HepG2 (cell line): ENCODE results near the gene NAPSA. TPM values are rescaled to one million over a fixed set of nuclear protein-coding genes. Genes with fewer than 3 reads are reported as not detected.

Experiments used
- TEAD2 ChIP-seq: sonication (generic); formaldehyde crosslinking; IDR thresholded peaks from 2 replicates; pipeline ENCODE4 v1.9.0; 2021; ENCODE audit warnings: missing genetic modification reagents
- THAP8 ChIP-seq: sonication (generic); formaldehyde crosslinking; IDR thresholded peaks from 2 replicates; pipeline ENCODE4 v1.5.1; 2020; ENCODE audit warnings: missing genetic modification reagents, mild to moderate bottlenecking, borderline replicate concordance
- UBTF ChIP-seq: sonication (generic); formaldehyde crosslinking; IDR thresholded peaks from 2 replicates; pipeline ENCODE4 v1.4.0; 2020; ENCODE audit warnings: mild to moderate bottlenecking, missing genetic modification reagents
- ZEB1 ChIP-seq: IDR thresholded peaks from 2 replicates; pipeline ENCODE4 v1.6.1; 2012; ENCODE audit warnings: mild to moderate bottlenecking, low read depth, inconsistent platforms; ENCODE audit not compliant: insufficient replicate concordance
- ZGPAT ChIP-seq: IDR thresholded peaks from 2 replicates; pipeline ENCODE4 v1.6.1; 2016; ENCODE audit warnings: mild to moderate bottlenecking
- ZNF207 ChIP-seq: fragments of 450-650 bp; IDR thresholded peaks from 2 replicates; pipeline ENCODE4 v1.6.1; 2016; ENCODE audit warnings: antibody characterized with exemption, borderline replicate concordance
- ZNF232 ChIP-seq: sonication (generic); formaldehyde crosslinking; IDR thresholded peaks from 2 replicates; pipeline ENCODE4 v1.4.0; 2020; ENCODE audit warnings: missing genetic modification reagents, borderline replicate concordance
- polyA plus RNA-seq, 8 experiments: library from polyadenylated mRNA; depleted of rRNA in 3 of 8; stranded (reverse) in 7 of 8; unstranded in 1 of 8; fragments of >200 nt; fragmentation: Illumina TruSeq in 4 of 8; extraction: Trizol in 4 of 8; gene quantifications; 2 replicates each; pipeline versions ENCODE4 v1.2.1 to v1.2.3, GENCODE V29; 2011 to 2016; ENCODE audit warnings: low read depth in 4 of 8, missing spikeins in 1 of 8, mixed read lengths in 1 of 8; ENCODE audit not compliant: insufficient read depth in 1 of 8
- total RNA-seq, 5 experiments: library from RNA; depleted of rRNA; stranded (reverse); fragments of >200 nt; fragmentation: Illumina TruSeq; extraction: Trizol; gene quantifications; 2 replicates each; pipeline ENCODE4 v1.2.3, GENCODE V29; 2016; ENCODE audit warnings: low read depth in 1 of 5

The NAPSA gene
- total and polyA plus RNA-seq, 2 of the 13 experiments (the other 11 are each of a cell fraction or from before 2014, with no cell fraction given), result not detected

GRCh38 chr19:50329146-50329925 is 36.1 kb downstream of the NAPSA start, which contains the start of gene KCNC3 (continued):
- no peak for TF ChIP-seq THAP8 (CRISPR knock-in tag)
- TF ChIP-seq ZEB1, result peak; percentile 34
- TF ChIP-seq ZNF207, result no peak
- no peak for TF ChIP-seq ZGPAT
- peak; percentile 43; the same call in 1 of the 2 replicates for TF ChIP-seq ZNF232 (CRISPR knock-in tag)
- TF ChIP-seq TEAD2, result no peak
- TF ChIP-seq UBTF (CRISPR knock-in tag), result peak; percentile 47
- TF ChIP-seq, all 625 proteins: peak for 84
